ENCODE data around the gene TRIM28.

DNA sequence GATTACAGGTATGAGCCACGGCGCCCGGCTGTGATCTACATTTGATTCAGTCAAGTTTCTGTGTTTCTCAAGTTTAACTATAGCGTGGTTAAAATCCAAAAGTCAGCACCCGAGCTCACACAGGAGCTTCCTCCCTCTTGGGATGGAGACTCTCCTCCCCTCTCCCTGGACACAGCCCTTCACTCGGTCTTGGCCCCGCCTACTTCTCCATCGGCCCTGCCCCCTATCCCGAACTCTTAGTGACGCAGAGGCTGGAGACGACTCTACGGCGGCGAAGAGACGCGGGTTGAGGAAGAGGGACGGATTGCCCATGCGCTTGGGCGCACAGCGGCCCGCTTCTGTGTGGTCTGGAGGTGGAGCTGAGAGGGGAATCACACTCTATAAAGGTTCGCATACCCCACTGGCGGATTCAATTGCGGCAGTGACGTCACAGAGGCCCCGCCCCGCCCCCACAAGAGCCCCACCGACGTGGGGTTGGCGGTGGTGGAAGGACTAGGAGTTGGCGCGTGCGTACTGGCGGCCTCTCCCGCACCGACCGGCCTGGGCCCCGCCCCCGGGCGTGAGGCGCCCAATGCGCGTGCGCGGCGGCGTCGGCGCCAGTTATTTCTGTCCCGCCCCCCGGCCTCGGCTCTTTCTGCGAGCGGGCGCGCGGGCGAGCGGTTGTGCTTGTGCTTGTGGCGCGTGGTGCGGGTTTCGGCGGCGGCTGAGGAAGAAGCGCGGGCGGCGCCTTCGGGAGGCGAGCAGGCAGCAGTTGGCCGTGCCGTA is at the start of gene TRIM28:
- TF ChIP-seq, protein P1, sequence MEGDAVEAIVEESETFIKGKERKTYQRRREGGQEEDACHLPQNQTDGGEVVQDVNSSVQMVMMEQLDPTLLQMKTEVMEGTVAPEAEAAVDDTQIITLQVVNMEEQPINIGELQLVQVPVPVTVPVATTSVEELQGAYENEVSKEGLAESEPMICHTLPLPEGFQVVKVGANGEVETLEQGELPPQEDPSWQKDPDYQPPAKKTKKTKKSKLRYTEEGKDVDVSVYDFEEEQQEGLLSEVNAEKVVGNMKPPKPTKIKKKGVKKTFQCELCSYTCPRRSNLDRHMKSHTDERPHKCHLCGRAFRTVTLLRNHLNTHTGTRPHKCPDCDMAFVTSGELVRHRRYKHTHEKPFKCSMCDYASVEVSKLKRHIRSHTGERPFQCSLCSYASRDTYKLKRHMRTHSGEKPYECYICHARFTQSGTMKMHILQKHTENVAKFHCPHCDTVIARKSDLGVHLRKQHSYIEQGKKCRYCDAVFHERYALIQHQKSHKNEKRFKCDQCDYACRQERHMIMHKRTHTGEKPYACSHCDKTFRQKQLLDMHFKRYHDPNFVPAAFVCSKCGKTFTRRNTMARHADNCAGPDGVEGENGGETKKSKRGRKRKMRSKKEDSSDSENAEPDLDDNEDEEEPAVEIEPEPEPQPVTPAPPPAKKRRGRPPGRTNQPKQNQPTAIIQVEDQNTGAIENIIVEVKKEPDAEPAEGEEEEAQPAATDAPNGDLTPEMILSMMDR (conservative IDR thresholded peaks at IDR 0.05 in 1 of 2, IDR thresholded peaks at IDR 0.05 in 1 of 2; ENCODE audit: extremely low read depth in 1 of 2, insufficient read depth in 1 of 2, low read depth in 1 of 2, low read length in 2 of 2), result no peak
- TF ChIP-seq EZH2 (IDR thresholded peaks at IDR 0.05; ENCODE audit: borderline replicate concordance, low read length), result no peak

Measured in mammary epithelial cell (primary cell).